ACC112 (cell line): ENCODE measurements around the gene ABCF1.

Source experiments
- H2AFZ ChIP-seq: fragments of 200-600 bp; sonication (generic); one replicate; pipeline ENCODE4 v1.6.0; 2017; ENCODE audit warnings: antibody characterized with exemption, low read length; ENCODE audit not compliant: unreplicated experiment
- H3K27ac ChIP-seq: fragments of 200-600 bp; sonication (generic); 2 replicates; pipeline ENCODE4 v1.5.1; 2014; ENCODE audit warnings: low read depth, mild to moderate bottlenecking, antibody characterized with exemption, low read length, moderate library complexity
- H3K27me3 ChIP-seq: fragments of 200-600 bp; sonication (generic); 2 replicates; pipeline ENCODE4 v1.6.1; 2014; ENCODE audit warnings: mild to moderate bottlenecking, antibody characterized with exemption, low read length, moderate library complexity, mixed read lengths; ENCODE audit not compliant: insufficient read depth
- H3K36me3 ChIP-seq: fragments of 200-600 bp; sonication (generic); 2 replicates; pipeline ENCODE4 v1.6.1; 2016; ENCODE audit warnings: mild to moderate bottlenecking, antibody characterized with exemption, low read length, moderate library complexity, mixed read lengths; ENCODE audit not compliant: insufficient read depth
- H3K4me1 ChIP-seq: fragments of 200-600 bp; sonication (generic); one replicate; pipeline ENCODE4 v1.6.1; 2016; ENCODE audit warnings: low read length, mixed read lengths; ENCODE audit not compliant: insufficient read depth, unreplicated experiment, control insufficient read depth
- H3K4me3 ChIP-seq: fragments of 200-600 bp; sonication (generic); 2 replicates; pipeline ENCODE4 v1.5.1; 2014; ENCODE audit warnings: mild to moderate bottlenecking, low read depth, low read length
- H3K79me2 ChIP-seq: fragments of 200-600 bp; sonication (generic); one replicate; pipeline ENCODE4 v1.6.0; 2016; ENCODE audit warnings: low read length; ENCODE audit not compliant: control insufficient read depth, unreplicated experiment, insufficient read depth

ABCF1 gene

GRCh38 chr6:30615219-30615957 is 44.1 kb downstream of the ABCF1 start:
- no peaks in the 10 kb centered on the region for H3K27me3 ChIP-seq
- peaks cover 66% of the 10 kb centered on the region for H3K79me2 ChIP-seq
- peaks cover 24% of the 10 kb centered on the region for H3K36me3 ChIP-seq
- peak overlapping the region; percentile 97 for H3K4me3 ChIP-seq
- H3K4me1 ChIP-seq, result peaks cover 38% of the 10 kb centered on the region
- H2AFZ ChIP-seq, result no peak overlapping the region
- peak overlapping the region; percentile 96 for H3K27ac ChIP-seq

- Histone ChIP-seq H3K4me3 (peak overlapping the region; percentile 97), H3K36me3 (peaks cover 28% of the 10 kb centered on the region), H3K79me2 (peaks cover 62% of the 10 kb centered on the region), H3K27ac (peak overlapping the region; percentile 96), H2AFZ (no peak overlapping the region), H3K4me1 (peaks cover 34% of the 10 kb centered on the region), H3K27me3 (no peaks in the 10 kb centered on the region)
These were observed 44.9 kb downstream of the ABCF1 start for GRCh38 chr6:30615958-30616810.

GRCh38 chr6:30616811-30617564 is 45.7 kb downstream of the ABCF1 start, which contains the start of gene PPP1R10:
TSS of gene PPP1R10 (minus strand) at chr6:30617243. CDS start at chr6:30609944, 7,299 bp downstream.
- peaks cover 59% of the 10 kb centered on the region for H3K79me2 ChIP-seq
- peak within 1 kb of the TSS; percentile 97 for H3K4me3 ChIP-seq
- H2AFZ ChIP-seq, result peak within 1 kb of the TSS; percentile 34

GRCh38 chr6:30617565-30618269 is 46.5 kb downstream of the ABCF1 start, which contains the start of gene MRPS18B:
TSS of gene MRPS18B (plus strand) at chr6:30617840. CDS start at chr6:30617866, 26 bp downstream.
- peak within 1 kb of the TSS; percentile 34 for H2AFZ ChIP-seq
- peaks cover 55% of the 10 kb centered on the region for H3K79me2 ChIP-seq
- H3K27me3 ChIP-seq, result no peaks in the 10 kb centered on the region
- H3K4me3 ChIP-seq, result peak within 1 kb of the TSS; percentile 97
- peaks cover 30% of the 10 kb centered on the region for H3K4me1 ChIP-seq
- peak within 1 kb of the TSS; percentile 96 for H3K27ac ChIP-seq
- H3K36me3 ChIP-seq, result peaks cover 28% of the 10 kb centered on the region

More at GRCh38 chr6:30616811-30617564, 45.7 kb downstream of the ABCF1 start, which contains the start of gene PPP1R10:
- peak within 1 kb of the TSS; percentile 96 for H3K27ac ChIP-seq
- no peaks in the 10 kb centered on the region for H3K27me3 ChIP-seq
- H3K36me3 ChIP-seq, result peaks cover 28% of the 10 kb centered on the region
- H3K4me1 ChIP-seq, result peaks cover 34% of the 10 kb centered on the region

DNA sequence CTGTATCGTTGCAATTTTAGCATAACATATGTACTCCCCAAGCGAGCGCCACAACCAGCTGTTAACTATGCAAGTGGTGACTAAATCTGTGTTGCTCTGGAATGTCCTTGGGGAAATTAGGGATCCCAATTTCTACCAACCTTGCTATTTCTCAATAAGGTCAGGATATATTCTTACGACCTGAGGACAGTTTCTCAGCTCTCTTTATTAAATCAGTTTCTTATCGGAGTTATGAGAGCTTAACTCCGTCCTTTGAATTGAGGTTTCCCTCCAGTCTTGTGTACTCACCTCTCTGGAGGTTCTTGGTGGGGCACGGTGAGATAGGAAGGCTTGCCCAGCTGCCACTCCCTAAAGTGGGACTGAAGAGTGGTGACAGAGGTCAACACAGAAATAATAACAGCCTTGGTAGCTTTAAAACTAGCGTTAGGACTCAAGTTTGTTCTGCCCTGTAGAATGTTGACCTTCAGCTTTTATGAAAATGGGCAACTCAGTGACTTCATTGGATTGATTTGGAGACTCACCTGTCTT is 47.1 kb downstream of the ABCF1 start:
- peaks cover 30% of the 10 kb centered on the region for H3K36me3 ChIP-seq
- peaks cover 51% of the 10 kb centered on the region for H3K79me2 ChIP-seq
- H3K4me3 ChIP-seq, result peak overlapping the region; percentile 86
- no peak overlapping the region for H2AFZ ChIP-seq
- H3K27ac ChIP-seq, result peak overlapping the region; percentile 96
- no peaks in the 10 kb centered on the region for H3K27me3 ChIP-seq
- peaks cover 24% of the 10 kb centered on the region for H3K4me1 ChIP-seq

DNA sequence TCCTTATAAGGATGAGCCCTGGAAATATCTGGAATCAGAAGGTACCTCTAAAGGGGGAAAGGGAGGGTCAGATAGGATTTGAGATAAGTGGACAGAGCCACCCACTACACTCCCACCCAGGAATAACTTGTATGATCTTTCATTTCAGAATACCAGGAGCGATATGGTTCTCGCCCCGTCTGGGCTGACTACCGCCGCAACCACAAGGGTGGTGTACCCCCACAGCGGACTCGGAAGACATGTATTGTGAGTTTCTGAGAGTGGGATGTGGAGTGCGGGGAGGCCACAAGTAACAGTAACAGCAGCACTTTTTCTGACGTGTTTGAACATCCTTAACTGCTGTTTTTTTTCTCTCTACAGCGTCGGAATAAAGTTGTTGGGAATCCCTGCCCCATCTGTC is 48.3 kb downstream of the ABCF1 start:
- H3K79me2 ChIP-seq, result peaks cover 40% of the 10 kb centered on the region
- H2AFZ ChIP-seq, result no peak overlapping the region
- H3K27ac ChIP-seq, result no peak overlapping the region
- H3K4me3 ChIP-seq, result no peak overlapping the region
- H3K36me3 ChIP-seq, result peaks cover 29% of the 10 kb centered on the region
- H3K4me1 ChIP-seq, result peaks cover 11% of the 10 kb centered on the region
- no peaks in the 10 kb centered on the region for H3K27me3 ChIP-seq

- Histone ChIP-seq H2AFZ (no peak overlapping the region), H3K36me3 (peaks cover 17% of the 10 kb centered on the region; the same call in 1 of the 2 replicates), H3K4me3 (no peak overlapping the region), H3K79me2 (no peaks in the 10 kb centered on the region), H3K4me1 (peaks cover 12% of the 10 kb centered on the region), H3K27me3 (no peaks in the 10 kb centered on the region), H3K27ac (no peak overlapping the region)
These were observed 54.3 kb downstream of the ABCF1 start for GRCh38 chr6:30625511-30625910.

- Histone ChIP-seq H3K36me3 (peaks cover 13% of the 10 kb centered on the region; the same call in 1 of the 2 replicates), H3K4me1 (peaks cover 12% of the 10 kb centered on the region), H2AFZ (peak within 1 kb of the TSS; percentile 57), H3K27ac (peak within 1 kb of the TSS; percentile 50), H3K79me2 (no peaks in the 10 kb centered on the region), H3K4me3 (peak within 1 kb of the TSS; percentile 80), H3K27me3 (no peaks in the 10 kb centered on the region)
These were observed 55.5 kb downstream of the ABCF1 start, which contains the start of gene ATAT1 for GRCh38 chr6:30626484-30627366. TSS of gene ATAT1 (plus strand) at chr6:30626874.

DNA sequence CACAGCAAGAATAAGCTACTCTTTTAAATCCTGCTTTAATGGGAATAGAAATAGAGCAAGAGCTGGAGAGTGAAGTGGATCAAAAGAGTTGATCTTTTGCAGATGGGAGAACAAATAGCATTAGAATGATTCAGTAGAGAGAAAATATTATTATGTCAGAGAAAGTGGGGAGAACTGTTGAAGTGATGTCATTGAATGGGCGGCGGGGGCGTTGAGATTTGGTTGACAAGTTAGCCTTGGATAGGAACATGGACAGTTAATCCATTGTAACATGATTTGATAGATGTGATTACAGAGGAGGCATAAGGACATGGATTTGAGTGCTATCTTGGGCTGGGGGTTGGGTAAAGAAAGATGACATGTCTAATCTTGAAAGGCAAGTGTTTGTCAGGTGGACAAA is 64.6 kb downstream of the ABCF1 start:
- Histone ChIP-seq H3K4me1 (no peaks in the 10 kb centered on the region), H3K27me3 (no peaks in the 10 kb centered on the region), H2AFZ (no peak overlapping the region), H3K79me2 (no peaks in the 10 kb centered on the region), H3K27ac (no peak overlapping the region), H3K36me3 (no peaks in the 10 kb centered on the region), H3K4me3 (no peak overlapping the region)
